SKM-1 treated with dmso at 0.1 percent for 144 hours (cell line): ENCODE results near the gene POLL.

Experiments used
- DNase-seq: peaks from one replicate; lab custom pipeline; 2025; ENCODE audit not compliant: unreplicated experiment; lab: John Stamatoyannopoulos, UW

Gene POLL

GRCh38 chr10:101573885-101574753, 13.9 kb downstream of the POLL start:
- DNase-seq: no peak

- no peak for DNase-seq
Measured at GRCh38 chr10:101572785-101573184, 15.3 kb downstream of the POLL start.

GRCh38 chr10:101572126-101572525, 15.9 kb downstream of the POLL start:
- DNase-seq: no peak

GRCh38 chr10:101571271-101571925, 16.7 kb downstream of the POLL start:
- no peak for DNase-seq

- DNase-seq: peak; percentile 58
Measured at GRCh38 chr10:101570428-101571270, 17.4 kb downstream of the POLL start.

GRCh38 chr10:101569622-101570427, 18.2 kb downstream of the POLL start:
- peak; percentile 58 for DNase-seq

GRCh38 chr10:101569323-101569621, 18.8 kb downstream of the POLL start:
- no peak for DNase-seq

- DNase-seq: no peak
Measured at GRCh38 chr10:101568054-101568745, 19.9 kb downstream of the POLL start.

GRCh38 chr10:101567165-101568006, 20.7 kb downstream of the POLL start:
- no peak for DNase-seq

- no peak for DNase-seq
Measured at GRCh38 chr10:101566333-101567164, 21.5 kb downstream of the POLL start.

GRCh38 chr10:101565936-101566332, 22.1 kb downstream of the POLL start:
- DNase-seq: no peak

GRCh38 chr10:101565370-101565900, 22.6 kb downstream of the POLL start:
- no peak for DNase-seq

GRCh38 chr10:101564490-101564991, 23.5 kb downstream of the POLL start:
- no peak for DNase-seq

- DNase-seq: no peak
Measured at GRCh38 chr10:101563497-101564040, 24.5 kb downstream of the POLL start.

GRCh38 chr10:101563007-101563406, 25.1 kb downstream of the POLL start:
- no peak for DNase-seq

- DNase-seq: no peak
Measured at GRCh38 chr10:101562231-101562630, 25.8 kb downstream of the POLL start.

GRCh38 chr10:101561068-101561915, 26.8 kb downstream of the POLL start:
- DNase-seq: no peak
